Peyer's patch (tissue), 4 donors: ENCODE measurements around the gene TNFRSF21.

Experiments
- CTCF ChIP-seq, 6 experiments: fragments of 450-650 bp in 4 of 6; fragments of 200-600 bp in 2 of 6; sonication (generic) in 1 of 6; IDR thresholded peaks; one replicate each; pipeline ENCODE4 v1.5.1; 2017 to 2019; ENCODE audit warnings: antibody characterized with exemption in 6 of 6, mild to moderate bottlenecking in 3 of 6, moderate library complexity in 1 of 6
- POLR2A ChIP-seq, 2 donors: fragments of 450-650 bp; IDR thresholded peaks; one replicate each; pipeline ENCODE4 v1.5.1; 2017; ENCODE audit warnings: antibody characterized with exemption in 2 of 2, mild to moderate bottlenecking in 2 of 2, moderate library complexity in 2 of 2

GRCh38 chr6:47323321-47323720 is 13.6 kb upstream of the TNFRSF21 start:
- no peak for TF ChIP-seq CTCF (IDR thresholded peaks at IDR 0.05)
- TF ChIP-seq POLR2A (IDR thresholded peaks at IDR 0.05), result no peak
